ENCODE measurements around the gene SLC49A4.

GRCh38 chr3:122928396-122929187 lies 133.7 kb downstream of the SLC49A4 start:
- TF ChIP-seq CTCF (IDR thresholded peaks at IDR 0.05) (no peak), POLR2A (IDR thresholded peaks at IDR 0.05) (no peak), EP300 (IDR thresholded peaks at IDR 0.05) (no peak)

All from tibial nerve (tissue), 4 donors.